ENCODE results near the gene BEND6. TPM values are rescaled to one million over a fixed set of nuclear protein-coding genes. Genes with fewer than 3 reads are reported as not detected.
"Not testable (repeated sequence)": the region's sequence is repeated elsewhere in the genome, so short reads cannot be mapped to it uniquely, and the experiment has no call there.

The BEND6 gene
- total RNA-seq, 4 donors from 2014 or later = 2.0 to 7.8 (median 3.3) TPM

GRCh38 chr6:57004292-57004691 is 49.4 kb downstream of the BEND6 start:
- H3K9me3 ChIP-seq = peaks cover 0 to 2% (median 0%) of the 10 kb centered on the region in 4 donors
- H3K27ac ChIP-seq = no peak overlapping the region
- H3K4me3 ChIP-seq = no peak overlapping the region
- H3K36me3 ChIP-seq = peaks cover 0 to 4% (median 0%) of the 10 kb centered on the region in 3 donors
- no peak for DNase-seq (ENCODE audit: low spot score in 2 of 2)
- no peaks in the 10 kb centered on the region for H3K4me1 ChIP-seq
- 94 to 95% methylated on average over 14 of the region's 14 CpGs for WGBS, 2 donors
- no peaks in the 10 kb centered on the region for H3K27me3 ChIP-seq
- TF ChIP-seq EP300 (IDR thresholded peaks at IDR 0.05) = no peak
- no peak for TF ChIP-seq POLR2A (IDR thresholded peaks at IDR 0.05)
- no peak for TF ChIP-seq CTCF (IDR thresholded peaks at IDR 0.05)

GRCh38 chr6:57006101-57006500 is 51.2 kb downstream of the BEND6 start:
- 55 to 61% methylated on average over 3 of the region's 3 CpGs for WGBS, 2 donors
- H3K4me3 ChIP-seq = no peak overlapping the region
- H3K27ac ChIP-seq = no peak overlapping the region
- TF ChIP-seq EP300 (IDR thresholded peaks at IDR 0.05) = no peak
- no peaks in the 10 kb centered on the region for H3K36me3 ChIP-seq
- H3K4me1 ChIP-seq = no peaks in the 10 kb centered on the region
- no peak for DNase-seq (ENCODE audit: low spot score in 2 of 2)
- H3K9me3 ChIP-seq = no peaks in the 10 kb centered on the region
- H3K27me3 ChIP-seq = no peaks in the 10 kb centered on the region

- WGBS, 2 donors = 88 to 92% methylated on average over 2 of the region's 2 CpGs
- not testable (repeated sequence) for H3K9me3 ChIP-seq; H3K4me1 ChIP-seq; H3K27me3 ChIP-seq; H3K36me3 ChIP-seq; H3K27ac ChIP-seq; DNase-seq (ENCODE audit: low spot score in 2 of 2); H3K4me3 ChIP-seq
These were observed 53.2 kb downstream of the BEND6 start for GRCh38 chr6:57008069-57008468.

- 53% methylated on average over 4 of the region's 4 CpGs for WGBS, 2 donors
- no peak for DNase-seq (ENCODE audit: low spot score in 2 of 2)
These were observed 58.6 kb downstream of the BEND6 start for GRCh38 chr6:57013521-57013926.

GRCh38 chr6:57017069-57017468 is 62.2 kb downstream of the BEND6 start:
- Histone ChIP-seq H3K27ac (no peak overlapping the region), H3K4me3 (no peak overlapping the region), H3K36me3 (no peaks in the 10 kb centered on the region), H3K9me3 (no peaks in the 10 kb centered on the region), H3K27me3 (no peaks in the 10 kb centered on the region), H3K4me1 (peaks cover 0 to 6% (median 0%) of the 10 kb centered on the region in 4 donors)
- TF ChIP-seq POLR2A (IDR thresholded peaks at IDR 0.05) (no peak), CTCF (IDR thresholded peaks at IDR 0.05) (no peak), EP300 (IDR thresholded peaks at IDR 0.05) (no peak)
- 75 to 76% methylated on average over 3 of the region's 3 CpGs for WGBS, 2 donors
- DNase-seq (ENCODE audit: low spot score in 2 of 2) = no peak

More at GRCh38 chr6:57013521-57013926, 58.6 kb downstream of the BEND6 start:
- H3K27me3 ChIP-seq = no peaks in the 10 kb centered on the region
- TF ChIP-seq POLR2A (IDR thresholded peaks at IDR 0.05) (no peak), EP300 (IDR thresholded peaks at IDR 0.05) (no peak), CTCF (IDR thresholded peaks at IDR 0.05) (no peak)
- no peak overlapping the region for H3K27ac ChIP-seq
- H3K4me1 ChIP-seq = no peaks in the 10 kb centered on the region
- no peak overlapping the region for H3K4me3 ChIP-seq
- no peaks in the 10 kb centered on the region for H3K9me3 ChIP-seq
- H3K36me3 ChIP-seq = no peaks in the 10 kb centered on the region

GRCh38 chr6:57017841-57018240 is 62.9 kb downstream of the BEND6 start:
- no peak for TF ChIP-seq EP300 (IDR thresholded peaks at IDR 0.05)
- TF ChIP-seq POLR2A (IDR thresholded peaks at IDR 0.05) = no peak
- TF ChIP-seq CTCF (IDR thresholded peaks at IDR 0.05) = no peak
- no peaks in the 10 kb centered on the region for H3K27me3 ChIP-seq
- no peak for DNase-seq (ENCODE audit: low spot score in 2 of 2)
- peaks cover 0 to 6% (median 0%) of the 10 kb centered on the region in 4 donors for H3K4me1 ChIP-seq
- H3K4me3 ChIP-seq = no peak overlapping the region
- WGBS, 2 donors = 77 to 83% methylated on average over 1 of the region's 1 CpG
- no peaks in the 10 kb centered on the region for H3K9me3 ChIP-seq
- no peak overlapping the region for H3K27ac ChIP-seq
- no peaks in the 10 kb centered on the region for H3K36me3 ChIP-seq
